Activated effector memory CD4-positive, alpha-beta T cell treated with Interleukin-2 at 50 U/mL for 16 hours (primary cell): ENCODE measurements around the gene TXN.

Experiments used
- DNase-seq: peaks from one replicate; pipeline ENCODE4 v3.0.0-alpha.2; 2020

TXN gene

DNA sequence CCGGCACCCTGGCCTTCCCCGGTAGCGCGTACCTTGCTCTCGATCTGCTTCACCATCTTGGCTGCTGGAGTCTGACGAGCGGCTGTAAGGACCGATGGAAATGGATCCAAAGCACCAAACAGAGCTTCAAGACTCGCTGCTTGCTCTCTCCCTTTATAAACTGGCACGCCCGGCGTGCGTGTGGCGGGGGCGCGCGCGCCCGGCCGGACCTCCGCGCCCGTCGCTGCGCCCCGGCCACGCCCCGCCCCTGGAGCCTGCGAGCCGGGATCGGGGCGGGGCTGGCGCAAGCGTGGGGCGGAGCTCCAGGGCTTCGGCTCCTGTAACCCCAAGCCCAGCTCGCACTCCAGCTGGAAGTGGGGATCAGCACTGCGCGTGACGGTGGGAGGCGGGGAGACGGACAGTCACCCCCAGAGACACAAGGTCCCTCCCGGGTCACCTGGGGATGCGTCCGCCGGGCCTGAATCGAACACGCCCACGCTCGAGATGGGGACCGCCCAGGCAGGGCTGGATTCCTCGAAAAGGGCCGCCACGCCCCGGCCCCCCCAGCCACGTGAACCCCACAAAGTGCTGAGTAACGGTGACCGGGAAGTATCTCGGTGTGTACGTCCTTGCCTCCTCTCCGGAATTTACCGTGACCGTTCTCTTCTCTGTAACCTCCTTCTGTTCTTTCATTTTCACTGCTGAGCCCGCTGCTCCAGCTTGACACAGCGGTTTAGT is at the start of gene TXN:
Gene TXN (minus strand): TSS at position 128 of the 717 bp plus-strand sequence. CDS start 72 bp downstream, at position 56.
- DNase-seq = peak; percentile 79

DNA sequence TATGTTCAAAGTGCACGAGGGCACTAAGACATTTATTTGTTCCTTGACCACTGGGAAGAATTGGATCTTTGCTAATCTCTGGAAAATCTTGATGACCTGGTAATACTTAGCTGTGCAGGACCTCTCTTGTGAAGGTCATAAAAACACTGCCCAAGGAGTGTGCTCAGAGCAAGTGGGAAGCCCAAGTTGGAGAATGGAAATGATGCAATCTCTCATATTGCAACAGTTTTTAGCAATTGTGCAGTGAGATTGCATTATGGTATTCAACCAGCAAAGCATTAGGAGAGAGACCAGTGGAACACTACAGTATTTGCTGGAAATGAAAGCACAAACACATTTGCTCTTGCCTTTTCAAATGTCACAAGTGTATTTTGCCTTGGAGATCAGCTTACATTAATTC is 46.8 kb upstream of the TXN start:
- no peak for DNase-seq

DNA sequence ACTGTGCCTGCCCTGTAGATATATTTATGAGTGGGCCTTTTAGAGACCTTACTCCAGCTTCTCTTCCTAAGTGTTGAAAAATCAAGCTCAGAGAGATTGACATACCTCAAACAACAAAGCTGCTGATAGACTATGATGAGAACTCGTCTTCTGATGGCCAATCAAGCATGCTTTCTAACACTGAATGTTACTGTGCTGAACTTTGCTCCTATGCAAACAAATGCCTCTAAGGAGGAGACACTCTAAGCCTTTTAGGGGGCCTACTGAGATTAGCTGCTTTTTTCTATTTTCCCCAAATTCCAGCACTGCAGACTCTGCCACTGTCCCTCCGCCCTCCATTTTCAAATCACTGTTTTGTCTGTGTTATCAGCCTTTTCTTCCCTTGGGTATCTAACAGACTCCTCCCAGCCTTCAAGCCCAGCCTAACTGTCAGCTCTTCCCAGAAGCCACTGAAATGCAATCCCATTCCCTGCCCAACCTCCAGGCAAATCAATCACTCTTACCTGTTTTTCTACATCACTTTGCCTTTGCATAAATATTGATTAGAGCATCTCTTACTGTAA is 41.8 kb upstream of the TXN start:
- DNase-seq = no peak

DNA sequence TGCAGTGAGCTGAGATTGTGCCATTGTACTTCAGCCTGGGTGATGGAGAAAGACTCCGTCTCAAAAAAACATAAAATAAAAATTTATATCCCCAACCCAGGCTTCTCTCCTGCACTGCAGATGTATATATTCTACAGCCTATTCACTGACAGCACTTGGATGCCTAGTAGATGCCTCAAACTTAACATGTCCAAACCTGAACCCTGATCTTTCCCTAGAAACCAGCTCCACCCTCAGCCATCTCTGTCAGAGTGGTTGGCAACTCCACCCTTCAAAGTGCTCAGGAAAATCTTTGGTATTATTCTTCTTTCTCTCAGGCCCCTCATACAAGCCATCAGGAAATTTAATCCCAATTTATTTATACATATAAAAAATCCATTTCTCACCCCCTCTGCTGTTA is 36.9 kb upstream of the TXN start:
- no peak for DNase-seq

DNA sequence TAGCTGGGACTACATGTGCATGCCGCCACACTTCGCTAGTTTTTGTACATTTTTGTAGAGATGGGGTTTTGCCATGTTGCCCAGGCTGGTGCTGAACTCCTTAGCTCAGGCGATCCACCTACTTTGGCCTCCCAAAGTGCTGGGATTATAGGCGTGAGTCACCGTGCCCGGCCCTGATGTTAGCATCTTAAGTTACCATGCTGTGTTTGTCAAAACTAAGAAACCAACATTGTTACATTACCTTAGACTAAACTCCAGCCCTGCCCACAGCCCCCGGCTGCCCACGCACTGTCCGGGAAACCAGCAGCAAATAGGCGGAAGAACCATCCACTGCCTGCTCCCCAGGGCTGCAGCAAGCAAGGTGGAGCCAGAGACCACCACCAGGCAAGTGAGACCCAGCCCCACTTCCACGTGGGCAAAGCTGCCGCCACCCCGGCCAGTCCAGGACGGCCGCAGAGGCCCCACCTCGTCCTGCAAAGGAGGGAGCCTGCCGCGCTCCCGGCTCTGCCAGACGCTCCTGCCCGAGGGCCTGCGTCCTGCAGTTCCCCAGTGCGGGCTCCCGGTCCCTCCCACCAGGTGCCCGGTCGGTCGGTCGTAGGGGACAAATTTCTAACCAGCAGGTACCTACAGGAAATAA is 35.7 kb upstream of the TXN start:
- no peak for DNase-seq

DNA sequence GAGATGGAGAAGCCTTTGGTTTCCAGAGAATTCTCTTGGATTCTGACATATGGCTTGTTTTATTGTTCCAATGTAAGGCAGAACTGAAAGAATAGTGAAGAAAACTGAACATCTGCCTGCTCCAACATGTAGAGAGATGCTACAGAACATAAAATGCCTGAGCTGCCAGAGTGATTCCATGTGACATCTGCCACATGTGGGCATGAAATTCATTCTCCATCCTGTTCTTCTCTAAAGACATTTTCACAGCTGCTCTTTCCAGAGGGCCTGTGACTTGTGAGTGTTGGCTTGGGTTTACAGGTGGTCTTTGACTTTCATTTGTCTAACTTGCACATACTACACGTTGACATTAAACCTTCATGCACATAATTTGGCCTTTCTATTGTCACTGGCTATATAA is 33.7 kb upstream of the TXN start:
- no peak for DNase-seq

DNA sequence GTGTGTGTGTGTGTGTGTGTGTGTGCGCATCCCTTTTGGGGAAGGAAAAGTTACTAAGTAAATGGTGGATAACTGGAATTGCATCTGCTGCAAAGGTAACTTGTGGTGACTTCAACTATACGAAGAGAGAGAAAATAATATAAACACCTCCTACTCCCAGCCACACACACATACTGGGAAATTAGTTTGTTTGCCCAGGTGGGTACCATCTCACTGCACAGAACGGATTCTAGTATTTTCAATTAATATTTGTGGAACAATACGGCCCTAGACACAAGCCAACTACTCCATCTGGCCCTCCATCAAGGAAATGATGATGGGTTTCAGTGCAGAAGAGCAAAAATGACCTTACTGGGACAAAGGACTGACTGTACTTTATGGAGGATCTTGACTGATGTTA is 32.2 kb upstream of the TXN start:
- no peak for DNase-seq

DNA sequence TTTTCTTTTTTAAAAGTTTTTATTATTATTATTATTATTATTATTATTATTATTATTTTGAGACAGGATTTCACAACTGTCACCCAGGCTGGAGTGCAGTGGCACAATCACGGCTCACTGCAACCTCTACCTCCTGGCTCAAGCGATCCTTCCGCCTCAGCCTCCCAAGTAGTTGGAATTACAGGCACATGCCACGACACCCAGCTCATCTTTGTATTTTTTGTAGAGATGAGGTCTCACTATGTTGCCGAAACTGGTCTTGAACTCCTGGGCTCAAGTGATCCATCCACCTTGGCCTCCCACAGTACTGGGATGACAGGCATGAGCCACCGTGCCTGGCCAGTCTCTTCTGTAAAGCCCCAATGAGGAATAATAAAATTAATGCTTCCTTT is 31.0 kb upstream of the TXN start:
- DNase-seq = no peak

DNA sequence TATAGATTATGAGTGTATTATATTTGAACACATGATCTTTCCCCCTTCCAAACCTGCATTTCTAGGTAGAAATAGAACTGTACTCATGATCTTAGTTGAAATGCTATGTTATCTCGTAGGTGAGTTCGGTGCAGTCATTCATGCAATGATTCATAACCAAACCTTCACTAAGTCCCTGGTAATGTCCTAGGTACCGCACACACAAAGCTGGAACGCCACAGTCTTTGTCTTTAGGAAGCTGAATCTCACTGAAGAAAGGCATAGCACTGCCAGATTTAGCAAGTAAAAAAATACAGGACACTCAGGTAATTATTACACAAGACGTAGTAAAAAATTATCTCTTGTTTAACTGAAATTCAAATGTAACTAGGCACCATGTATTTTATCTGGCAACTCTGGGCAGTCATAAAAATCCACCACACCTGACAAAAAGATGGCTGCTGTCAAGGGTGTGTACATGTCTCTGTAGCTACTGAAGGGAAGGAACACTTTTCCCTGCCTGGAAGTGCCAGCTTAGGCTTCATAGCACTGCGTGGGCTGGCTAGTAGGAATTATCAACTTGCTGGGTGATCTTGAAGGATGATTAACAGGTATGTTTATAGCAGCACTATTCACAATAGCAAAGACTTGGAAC is 28.0 kb upstream of the TXN start:
- DNase-seq = no peak

DNA sequence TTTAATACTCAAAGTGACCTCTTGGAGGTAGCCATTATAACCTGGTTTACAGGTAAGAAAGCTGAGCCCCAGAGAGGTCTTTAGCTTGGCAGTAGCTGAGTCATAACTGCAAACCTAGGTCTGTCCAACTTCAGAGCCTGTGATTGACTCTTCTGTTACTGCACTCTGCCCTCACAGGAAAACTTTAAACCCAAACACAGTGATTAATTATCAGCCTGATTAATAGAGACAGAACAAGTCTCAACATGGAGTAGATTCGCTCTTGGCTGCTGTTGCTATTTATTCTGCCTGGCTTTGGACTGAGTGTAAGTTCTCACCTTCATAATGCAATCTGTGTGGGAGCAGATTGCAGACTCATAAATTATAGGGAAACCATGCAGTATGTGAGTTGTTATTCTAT is 27.4 kb upstream of the TXN start:
- no peak for DNase-seq

DNA sequence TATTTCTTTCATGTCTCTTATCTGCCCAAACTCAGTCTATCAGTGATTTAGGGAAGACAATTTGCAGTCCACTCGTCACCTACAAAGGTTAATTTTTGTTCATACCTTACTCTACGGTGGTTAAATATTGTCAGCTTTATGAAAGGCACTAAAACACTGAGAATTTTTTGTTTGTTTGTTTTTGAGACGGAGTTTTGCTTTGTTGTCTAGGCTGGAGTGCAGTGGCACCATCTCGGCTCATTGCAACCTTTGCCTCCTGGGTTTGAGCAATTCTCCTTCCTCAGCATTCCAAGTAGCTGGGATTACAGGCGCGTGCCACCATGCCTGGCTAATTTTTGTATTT is 26.4 kb upstream of the TXN start:
- DNase-seq = no peak

DNA sequence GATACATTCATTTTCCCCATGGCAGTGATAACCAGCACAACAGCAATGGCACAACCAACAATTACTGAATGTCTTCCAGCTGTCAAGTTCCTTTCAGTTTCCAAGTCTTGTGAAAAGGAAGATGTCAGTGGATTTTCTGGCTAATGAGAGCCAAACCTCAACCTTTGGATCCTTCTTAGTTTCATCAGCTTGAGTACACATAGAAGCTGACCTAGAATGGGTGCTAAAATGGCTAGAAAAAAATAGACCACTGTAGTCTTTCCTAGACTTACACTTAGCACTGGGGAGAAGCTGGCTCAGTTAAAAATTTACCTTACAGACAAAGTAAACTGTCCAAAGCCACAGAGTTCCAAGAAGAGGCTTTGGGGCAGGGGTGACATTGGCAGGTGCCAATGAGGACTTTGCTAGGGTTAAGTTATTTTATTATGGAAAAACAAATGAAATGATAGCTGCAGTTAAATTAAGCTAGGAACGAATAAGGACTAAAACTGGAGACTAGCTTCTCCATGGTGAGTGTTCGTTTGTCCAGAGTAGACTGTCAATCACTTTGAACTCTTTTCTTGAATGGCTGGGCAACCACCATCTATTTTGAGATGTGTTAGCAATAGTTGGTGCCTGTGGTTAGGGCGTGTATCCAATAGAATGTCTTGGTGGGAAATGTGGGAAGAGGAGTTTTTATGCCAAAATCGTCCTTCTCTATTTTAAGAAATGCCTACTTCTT is 25.9 kb upstream of the TXN start:
- DNase-seq = no peak

DNA sequence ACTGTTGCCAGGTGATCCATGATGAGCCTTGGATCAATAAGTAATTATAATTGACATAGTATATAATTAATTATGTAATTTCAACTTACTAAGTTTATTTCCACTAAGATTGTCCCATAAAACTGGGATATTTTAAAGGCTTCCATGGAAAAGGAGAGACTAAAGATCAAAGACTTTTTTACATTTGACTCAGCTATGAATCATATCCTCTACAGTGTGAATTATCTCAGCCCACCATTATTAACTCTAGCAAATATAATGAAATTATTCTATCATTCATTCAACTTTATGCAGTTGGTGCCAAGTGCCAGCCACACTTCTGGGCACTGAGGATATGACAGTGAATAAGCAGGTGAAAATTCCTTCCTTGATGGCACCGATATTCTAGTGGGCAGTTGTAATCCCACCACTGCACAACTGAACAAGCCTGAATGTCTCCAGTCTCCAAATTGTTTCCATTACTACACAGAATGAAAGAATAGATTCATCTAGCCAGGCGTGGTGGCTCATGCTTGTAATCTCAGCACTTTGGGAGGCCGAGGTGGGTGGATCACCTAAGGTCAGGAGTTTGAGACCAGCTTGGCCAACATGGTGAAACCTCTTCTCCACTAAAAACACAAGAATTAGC is 21.9 kb upstream of the TXN start:
- no peak for DNase-seq

DNA sequence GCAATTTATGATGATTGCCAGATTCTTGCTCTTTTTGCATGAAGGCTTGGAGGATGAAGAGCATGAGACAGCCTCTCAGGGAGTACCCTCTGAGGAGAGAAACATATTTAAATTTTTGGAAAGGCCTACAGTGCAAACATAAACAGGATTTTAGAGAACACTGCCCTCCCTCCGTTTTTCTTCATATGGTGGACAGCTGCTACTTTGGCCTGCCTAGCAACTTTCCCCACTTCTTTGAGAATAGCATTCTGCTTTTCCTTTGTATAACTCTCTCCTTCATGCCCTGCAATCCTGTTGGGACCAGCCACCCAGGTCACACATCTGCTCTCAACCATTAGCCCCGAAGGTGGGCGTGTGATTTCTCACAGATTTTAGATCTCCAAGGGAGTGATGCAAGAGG is 20.5 kb upstream of the TXN start:
- no peak for DNase-seq

DNA sequence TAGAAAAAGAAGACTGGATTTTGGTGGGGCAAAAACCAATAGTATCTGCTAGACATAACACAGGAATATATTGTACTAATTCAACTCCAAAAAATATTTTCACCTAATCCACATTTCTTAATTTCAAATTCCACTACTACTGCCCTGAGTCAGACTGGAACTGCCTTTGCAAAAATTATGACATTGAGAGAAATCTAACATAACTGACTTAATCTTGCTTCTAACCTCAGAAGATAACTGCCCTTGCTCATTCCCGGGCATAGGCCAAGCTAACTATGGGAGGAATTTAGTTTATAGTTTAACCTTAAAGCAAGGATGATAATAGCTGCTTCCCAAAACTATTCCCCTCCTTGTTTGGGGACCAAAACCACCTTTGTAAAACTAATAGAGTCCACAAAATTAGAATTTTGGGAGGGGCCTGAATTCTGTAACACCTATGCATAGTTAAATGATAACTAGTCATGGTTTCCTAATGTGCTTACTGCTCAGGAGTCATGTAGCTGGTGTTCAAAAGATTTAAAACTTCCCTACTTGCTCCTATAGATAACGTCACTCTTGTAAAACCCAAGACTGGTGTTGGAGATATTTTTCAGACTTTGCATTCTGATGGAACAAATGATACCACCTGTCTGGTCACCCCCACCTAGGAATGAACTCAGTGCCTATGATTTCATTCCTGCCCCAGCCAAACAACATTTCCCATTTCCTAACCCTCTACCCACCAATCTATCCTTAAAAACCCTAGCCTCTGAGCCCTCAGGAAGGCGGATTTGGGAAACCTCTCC is 14.1 kb upstream of the TXN start:
- DNase-seq = no peak

DNA sequence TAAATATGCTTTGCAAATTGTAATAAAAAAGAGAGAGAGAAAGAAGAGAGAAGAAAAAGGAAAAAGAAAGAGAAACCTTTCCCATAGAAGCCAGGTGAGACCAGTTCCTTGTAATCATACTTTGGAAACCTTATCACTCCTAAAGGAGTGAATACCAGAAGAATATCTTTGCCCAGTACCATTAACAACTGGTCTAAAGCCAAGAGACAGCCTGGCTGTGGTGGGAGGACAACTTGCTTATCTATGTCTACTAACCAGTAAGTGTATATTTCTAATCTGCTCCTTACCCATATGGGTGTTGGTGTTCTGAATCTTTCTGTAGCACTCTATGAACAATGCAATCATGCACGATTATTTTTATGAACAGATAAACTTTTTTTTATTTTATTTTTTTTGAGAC is 10.5 kb upstream of the TXN start:
- DNase-seq = no peak

DNA sequence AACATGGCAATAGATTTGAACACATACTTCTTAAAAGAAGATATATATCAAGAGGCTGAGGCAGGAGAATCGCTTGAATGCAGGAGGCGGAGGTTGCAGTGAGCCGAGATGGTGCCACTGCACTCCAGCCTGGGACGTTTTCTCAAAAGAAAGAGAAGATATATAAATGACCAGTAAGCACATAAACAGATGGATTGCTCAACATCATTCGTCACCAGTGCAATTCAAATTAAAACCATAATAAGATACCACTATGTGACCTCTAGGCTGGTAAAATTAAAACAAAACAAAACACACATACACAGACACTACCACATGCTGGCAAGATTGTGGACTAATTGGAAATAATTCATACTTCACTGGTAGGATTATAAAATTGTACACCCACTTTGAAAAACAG is 5.3 kb upstream of the TXN start:
- no peak for DNase-seq

DNA sequence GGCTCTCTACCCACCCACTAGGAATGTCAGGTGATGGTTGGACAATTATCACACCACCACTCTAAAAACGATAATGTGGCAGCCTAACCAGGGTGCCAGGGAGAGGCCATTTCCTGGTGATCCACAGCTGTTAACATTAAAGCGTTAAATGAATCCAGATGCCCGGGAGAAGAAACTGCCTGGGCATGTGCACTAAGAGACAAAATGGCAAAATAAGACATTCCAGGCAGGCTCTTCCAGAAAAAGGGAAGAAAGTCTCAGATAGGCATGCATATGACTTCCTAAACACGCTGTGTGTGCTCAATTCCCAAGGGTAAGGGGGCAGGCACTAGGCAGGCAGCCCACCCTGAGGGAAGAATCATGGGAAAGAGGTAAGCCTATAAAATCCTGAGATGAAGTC is 4.6 kb upstream of the TXN start:
- DNase-seq = no peak

DNA sequence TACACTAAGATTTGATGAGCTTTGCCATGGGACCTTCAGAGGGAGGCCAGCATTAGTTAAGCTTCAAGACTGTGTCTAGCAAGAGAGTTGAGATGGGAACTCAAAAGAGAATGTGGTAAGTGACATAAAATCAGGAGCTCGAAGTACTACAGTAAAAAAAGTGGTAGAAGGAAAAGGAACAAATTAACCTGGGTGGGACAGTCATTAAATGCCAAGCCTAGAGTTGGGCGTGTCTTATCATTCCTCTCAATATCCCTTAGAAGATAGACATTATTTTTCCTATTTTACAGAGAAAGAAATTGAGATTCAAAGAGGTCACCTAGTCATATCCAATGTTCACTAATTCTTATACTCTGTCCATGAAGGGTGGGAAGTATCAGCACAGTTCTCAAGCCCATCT is 3.3 kb upstream of the TXN start:
- DNase-seq = no peak

DNA sequence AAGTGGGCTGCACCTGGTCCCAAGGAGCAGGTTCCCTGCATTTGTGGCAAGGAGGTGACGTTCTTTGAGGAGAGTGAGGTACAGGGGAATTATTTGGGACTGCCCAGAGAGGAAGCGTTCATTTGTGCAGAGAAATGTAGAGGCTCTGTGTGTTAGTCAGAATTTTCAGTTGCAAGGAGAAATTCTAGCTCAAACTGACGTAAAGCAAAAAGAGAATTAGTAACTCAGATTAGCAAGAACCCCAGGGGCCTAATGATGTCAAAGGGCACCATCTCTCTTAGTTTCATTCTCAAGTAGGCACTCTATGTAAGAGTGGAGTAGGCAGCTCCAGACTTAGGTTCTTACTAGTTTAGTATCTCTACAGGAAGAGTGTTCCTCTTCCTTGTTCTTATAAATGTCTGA is 2.4 kb upstream of the TXN start:
- DNase-seq = no peak

DNA sequence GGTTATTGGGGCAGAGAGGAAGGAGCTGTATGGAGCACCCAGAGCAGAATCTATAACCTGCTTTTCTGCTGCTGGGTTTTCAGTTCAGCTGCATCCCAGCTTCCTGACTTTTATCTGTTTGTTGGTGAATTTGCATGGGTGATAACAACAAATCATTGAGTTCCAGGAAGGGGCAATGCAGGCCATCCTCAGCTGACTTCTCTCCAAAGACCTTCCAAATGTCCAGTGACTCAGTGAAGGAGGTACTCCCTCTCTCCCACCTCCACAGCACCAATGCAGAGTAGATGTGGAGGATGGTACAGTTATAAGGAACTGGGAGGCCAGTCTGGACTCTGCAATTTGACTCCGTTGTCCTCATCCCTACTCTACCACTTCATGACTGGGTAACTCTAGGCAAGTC is 1.6 kb upstream of the TXN start:
- DNase-seq = no peak

DNA sequence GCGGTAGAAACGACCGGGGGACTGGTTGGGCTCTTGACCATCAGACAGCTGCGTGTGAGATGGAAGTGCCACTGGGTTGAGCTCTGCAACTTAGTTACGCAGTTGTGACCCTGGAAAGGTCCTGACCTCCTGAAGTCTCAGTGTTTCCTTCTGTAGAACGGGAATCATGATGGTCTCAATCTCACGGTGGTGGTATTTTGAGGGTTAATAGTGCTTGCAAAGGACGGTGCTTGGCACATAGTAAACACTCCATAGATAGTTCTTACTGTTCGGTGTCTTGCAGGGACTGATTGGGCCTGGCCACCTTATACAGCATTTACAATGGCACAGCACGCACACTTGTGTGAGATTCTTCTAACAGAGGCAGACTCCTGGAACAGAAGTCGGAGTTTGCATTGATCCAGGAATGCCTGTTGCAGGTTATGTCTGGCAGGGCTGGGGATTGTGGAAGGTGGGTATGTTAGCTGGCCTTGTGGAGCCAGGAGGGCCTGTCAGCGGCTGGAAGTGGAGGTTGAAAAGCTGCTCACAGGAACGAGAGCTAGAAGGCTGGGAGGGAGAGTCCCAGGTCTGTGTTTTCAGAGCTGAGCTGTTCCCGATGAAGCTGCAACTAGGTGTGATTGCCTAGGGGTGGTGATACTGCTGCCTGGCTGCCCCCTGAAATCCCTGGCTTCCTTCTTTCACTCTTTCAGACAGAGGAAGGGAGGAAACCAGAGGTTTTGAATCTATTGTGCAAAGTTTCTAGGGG is 962 bp upstream of the TXN start:
- no peak for DNase-seq
